Suprapubic skin (tissue), 4 donors: ENCODE measurements around the gene PRKAR2A.

ENCODE experiments used
- CTCF ChIP-seq, 2 donors: fragments of 200-600 bp in 1 of 2; fragments of 450-650 bp in 1 of 2; sonication (generic) in 1 of 2; IDR thresholded peaks; one replicate each; pipeline ENCODE4 v1.5.1; 2016 to 2019; ENCODE audit warnings: antibody characterized with exemption in 2 of 2, mild to moderate bottlenecking in 1 of 2, moderate library complexity in 1 of 2
- EP300 ChIP-seq: sonication (generic); formaldehyde crosslinking; IDR thresholded peaks from one replicate; pipeline ENCODE4 v1.6.1; 2017; ENCODE audit warnings: antibody characterized with exemption
- POLR2A ChIP-seq, 2 donors: fragments of 450-650 bp; IDR thresholded peaks; one replicate each; pipeline ENCODE4 v1.6.1; 2017; ENCODE audit warnings: antibody characterized with exemption in 2 of 2, mild to moderate bottlenecking in 2 of 2, moderate library complexity in 2 of 2
- POLR2AphosphoS5 ChIP-seq, 3 donors: sonication (generic); formaldehyde crosslinking; IDR thresholded peaks; one replicate each; pipeline ENCODE4 v1.6.1; 2017; ENCODE audit warnings: antibody characterized with exemption in 3 of 3

GRCh38 chr3:48762816-48763215, 84.9 kb downstream of the PRKAR2A start:
- TF ChIP-seq CTCF (IDR thresholded peaks at IDR 0.05), result no peak
- no peak for TF ChIP-seq POLR2A (IDR thresholded peaks at IDR 0.05)
- TF ChIP-seq EP300, result no peak
- TF ChIP-seq POLR2AphosphoS5 (IDR thresholded peaks at IDR 0.05), result no peak
